GM21367 (cell line): ENCODE measurements around the gene C19orf67.

Experiments used
- ATAC-seq: cut with Tn5 transposase; IDR thresholded peaks from one replicate; pipeline ENCODE4 v1.9.1; 2021; ENCODE audit not compliant: unreplicated experiment

Gene C19orf67

DNA sequence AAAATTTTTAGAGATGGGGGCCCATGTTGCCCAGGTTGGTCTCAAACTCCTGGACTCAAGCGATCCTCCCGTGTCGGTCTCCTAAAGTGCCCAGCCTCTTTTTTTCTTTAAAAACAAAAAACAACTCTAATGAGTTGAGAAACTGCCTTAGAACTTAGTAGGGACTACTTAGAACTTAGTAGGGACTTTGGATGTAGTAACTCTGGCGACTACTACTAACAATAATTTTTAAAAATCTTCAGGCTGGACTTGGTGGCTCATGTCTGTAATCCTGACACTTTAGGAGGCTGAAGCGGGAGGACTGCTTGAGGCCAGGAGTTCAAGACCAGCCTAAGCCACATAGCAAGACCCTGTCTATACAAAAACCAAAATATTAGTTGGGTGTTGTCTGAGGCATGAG lies 515 bp upstream of the C19orf67 start:
- no peak for ATAC-seq

DNA sequence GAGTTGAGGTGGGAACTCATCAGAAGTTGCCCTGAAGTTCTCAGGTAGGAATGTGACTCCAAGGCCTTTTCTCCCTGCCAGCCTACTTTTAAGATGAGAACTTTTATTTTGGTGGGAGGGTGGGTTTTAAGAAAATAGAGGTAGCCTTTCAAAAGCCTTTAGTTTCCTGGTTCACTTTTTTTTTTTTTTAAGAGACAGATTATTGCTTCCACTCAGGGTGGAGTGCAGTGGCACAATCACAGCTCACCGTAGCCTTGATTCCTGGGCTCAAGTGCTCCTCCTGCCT lies 3.0 kb downstream of the C19orf67 start:
- ATAC-seq = no peak

DNA sequence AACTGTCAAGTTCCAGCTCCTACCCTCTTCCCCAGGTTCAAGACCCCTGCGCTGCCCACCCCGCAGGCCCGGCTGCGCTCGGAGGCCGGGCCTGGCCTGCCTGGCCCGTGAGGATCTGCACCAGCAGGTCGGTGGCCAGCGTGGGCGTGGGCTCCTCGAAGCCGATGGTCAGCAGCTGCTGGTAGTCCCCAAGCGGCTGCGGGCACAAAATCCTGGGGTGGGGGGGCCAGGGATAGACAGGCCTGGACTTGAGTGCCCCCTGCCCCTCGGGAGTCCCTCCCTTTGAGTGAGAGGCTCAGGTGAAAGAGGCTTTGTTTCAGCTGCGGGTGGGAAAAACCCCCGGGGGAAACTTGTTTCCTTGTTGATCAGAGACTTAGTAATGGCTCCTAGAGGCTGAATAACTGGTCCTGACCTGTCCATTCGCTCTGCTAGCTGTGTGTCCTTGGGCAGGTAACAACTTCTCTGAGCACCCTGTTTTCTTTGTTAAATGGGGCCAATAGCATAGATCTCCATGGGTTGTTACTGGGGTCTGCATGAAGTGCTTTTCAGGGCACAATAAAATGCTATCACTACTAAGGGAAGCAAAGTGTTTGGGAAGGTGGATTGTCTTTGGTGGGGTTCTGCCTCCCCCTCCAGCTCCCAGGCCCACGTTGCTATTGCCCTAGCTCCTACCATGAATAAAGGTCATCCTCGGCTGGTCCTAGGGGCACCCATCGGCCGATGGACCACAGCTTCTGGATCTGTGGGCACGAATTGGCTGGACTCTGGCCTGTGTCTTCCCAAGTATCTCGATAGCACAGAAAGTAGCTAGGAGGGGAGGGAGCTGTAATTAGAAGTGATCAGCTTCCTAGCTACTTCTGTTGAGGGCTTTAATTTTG lies 3.5 kb downstream of the C19orf67 start:
- no peak for ATAC-seq

DNA sequence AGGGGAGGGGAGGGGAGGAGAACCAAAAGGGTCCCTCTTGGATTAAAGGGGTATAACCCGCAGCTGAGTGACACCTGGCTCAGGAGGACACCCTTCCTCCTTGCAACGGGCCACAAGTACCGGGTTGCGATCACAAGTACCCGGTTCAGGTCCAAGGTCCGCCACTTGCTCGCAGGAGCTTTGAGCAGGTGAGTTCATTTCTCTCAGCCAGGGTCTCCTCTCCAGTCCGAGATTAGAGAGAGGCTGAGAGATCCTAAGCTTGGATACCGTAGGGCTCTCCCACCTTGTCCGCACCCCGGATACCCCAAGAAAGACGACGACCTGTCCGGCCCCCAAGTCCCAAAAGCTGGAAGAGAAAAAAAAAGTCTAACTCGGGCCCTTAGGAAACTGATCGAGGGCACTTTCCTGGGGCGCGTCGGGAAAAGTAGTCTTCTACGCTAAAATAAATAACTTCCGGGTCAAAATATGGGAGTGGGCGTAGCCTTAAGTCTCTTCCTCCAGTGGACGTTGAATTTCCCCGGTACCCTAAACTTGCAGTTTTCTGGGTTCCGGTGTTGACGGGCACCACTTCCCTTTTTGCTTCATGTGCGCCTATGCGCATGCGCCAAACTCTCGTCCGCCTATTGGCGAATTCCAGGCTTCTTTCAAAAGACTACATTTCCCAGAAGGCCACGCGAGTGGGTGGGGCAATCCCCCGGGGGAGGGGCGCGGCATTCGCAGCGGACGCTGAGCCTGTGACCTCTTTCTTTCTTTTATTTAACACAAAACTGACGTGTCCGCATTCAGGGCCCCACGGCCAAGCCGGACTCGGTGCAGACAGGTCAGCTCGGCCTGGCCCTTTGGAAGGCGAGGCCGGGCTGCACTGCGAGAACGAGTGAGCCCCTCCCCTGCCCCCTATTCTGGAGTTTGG lies 4.4 kb downstream of the C19orf67 start:
- peak; percentile 62 for ATAC-seq

DNA sequence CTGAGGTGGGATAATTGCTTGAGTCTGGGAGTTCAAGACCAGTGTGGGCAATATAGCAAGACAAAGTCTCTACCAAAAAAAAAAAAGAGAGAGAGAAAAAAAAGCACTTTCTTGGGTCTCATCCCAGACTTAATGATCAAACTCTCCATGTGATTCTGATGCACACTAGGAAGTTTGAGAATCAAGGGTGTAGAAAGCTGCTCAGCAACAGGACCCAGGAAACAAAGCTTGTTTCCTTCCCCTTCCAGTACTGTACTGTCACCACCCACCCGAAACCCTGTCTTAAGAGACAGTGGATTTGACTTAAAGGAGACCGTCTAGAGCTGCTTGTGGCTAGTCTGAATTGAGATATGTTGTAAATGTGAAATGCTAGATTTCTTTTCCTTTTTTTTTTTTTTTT lies 7.2 kb downstream of the C19orf67 start:
- ATAC-seq = no peak

DNA sequence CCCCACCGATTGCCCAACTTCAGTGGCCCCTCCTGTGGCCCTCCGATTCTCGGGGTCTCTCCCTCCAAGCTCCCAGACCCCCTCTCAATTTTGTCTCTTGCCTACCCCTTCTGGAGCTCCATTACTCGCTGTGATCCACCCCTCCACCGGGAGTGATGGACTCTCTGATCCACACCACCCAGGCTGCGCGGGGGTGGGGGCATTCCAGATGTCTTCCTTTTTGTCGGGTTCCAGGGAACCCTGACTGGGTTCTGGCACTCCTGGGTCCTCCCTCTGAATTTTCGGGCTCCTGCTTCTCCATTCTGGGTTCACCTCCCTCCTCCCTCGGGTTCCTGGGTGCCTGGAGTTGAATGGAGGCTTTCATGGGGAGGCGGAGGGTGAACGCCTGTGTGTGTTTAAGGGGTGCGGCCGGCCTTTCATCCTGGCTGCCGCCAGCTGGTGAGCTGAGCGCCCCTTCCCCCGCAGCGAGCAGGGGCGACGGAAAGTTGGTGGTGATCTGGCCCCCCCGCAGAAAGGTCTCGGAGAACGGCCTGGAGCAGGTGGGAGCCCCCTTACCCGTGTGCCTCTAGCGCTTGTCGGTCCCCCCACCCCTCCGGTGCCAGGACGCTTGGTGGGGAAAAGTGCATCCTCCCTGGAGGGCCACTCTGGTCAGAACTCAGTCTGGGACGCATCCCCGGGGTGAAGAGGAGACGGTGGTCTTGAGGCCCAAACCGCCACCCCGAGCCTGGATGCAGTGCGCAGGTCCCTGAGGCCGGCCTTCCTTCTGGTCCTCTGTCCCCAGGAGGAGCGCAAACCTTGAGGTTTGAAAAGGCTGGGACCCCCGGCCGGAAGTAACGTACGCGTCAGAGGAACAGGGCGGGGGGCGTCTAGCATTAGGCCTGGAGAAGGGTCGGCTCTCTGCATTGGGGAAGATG lies 11.4 kb downstream of the C19orf67 start:
- ATAC-seq = no peak

DNA sequence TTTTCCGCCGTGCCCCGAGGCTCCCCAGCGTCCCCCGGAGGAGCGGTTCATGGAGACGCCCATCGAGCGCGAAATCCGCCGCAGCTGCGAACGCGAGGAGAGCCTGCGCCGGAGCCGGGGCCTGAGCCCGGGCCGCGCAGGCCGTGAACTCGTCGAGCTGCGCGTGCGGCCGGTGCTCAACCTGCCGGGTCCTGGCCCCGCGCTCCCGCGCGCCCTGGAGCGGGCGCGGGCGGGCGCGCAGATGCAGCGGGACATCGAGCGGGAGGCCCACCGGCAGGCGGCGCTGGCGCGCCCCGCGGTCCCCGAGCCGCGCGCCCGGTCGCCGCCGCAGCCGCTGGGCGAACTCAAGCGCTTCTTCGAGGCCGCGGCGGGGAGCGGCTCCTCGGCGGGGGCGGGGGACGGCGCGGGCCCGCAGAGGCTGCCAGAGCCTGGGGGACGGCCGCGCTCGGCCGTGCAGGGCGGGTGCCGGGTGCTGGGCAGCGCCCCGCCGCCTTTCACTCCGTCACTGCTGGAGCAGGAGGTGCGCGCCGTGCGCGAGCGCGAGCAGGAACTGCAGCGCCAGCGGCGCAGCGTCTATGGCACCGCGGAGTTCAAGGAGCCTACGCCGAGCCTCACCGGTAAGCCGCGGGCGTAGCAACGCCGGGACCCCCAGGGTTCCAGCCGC lies 12.2 kb downstream of the C19orf67 start:
- no peak for ATAC-seq

DNA sequence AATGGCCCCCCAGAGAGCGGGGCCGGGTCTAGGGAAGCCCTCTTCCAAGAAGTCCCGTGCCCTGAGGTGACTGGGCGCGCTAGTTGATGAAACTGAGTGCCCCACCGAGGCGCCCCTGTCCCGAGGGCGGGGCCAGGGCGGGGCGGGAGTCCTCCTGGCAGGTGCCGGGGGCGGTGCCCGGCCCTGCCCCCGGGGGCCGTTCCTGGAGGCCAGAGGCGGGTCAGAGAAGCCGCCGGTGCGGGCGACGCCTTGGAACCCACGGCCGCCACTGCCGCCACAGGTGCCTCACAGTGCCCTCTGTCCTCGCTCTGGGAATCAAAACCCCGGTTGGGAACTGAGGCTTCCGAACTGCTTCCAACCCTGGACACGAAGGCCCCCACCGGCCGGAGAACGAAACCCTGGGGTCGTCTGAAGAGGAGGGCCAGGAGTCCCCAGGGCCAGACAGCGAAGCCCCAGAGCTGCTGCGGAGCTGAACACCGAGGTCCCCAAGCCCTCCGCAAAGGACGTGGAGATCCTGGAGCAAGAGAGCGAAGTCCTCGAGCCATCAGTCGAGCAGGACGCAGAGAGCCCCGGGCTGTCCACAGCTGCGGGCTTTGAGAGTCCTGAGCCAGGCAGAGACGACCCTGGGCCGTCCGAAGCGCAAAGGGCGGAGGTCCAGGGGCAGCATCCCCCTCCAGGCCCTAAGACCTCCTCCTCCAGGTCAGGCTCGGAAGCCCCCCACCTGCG lies 12.9 kb downstream of the C19orf67 start, which contains the start of gene MISP3:
Gene MISP3 (plus strand): TSS at position 252 of the 726 bp plus-strand sequence. CDS start 524 bp downstream, outside the sequence.
- no peak for ATAC-seq

DNA sequence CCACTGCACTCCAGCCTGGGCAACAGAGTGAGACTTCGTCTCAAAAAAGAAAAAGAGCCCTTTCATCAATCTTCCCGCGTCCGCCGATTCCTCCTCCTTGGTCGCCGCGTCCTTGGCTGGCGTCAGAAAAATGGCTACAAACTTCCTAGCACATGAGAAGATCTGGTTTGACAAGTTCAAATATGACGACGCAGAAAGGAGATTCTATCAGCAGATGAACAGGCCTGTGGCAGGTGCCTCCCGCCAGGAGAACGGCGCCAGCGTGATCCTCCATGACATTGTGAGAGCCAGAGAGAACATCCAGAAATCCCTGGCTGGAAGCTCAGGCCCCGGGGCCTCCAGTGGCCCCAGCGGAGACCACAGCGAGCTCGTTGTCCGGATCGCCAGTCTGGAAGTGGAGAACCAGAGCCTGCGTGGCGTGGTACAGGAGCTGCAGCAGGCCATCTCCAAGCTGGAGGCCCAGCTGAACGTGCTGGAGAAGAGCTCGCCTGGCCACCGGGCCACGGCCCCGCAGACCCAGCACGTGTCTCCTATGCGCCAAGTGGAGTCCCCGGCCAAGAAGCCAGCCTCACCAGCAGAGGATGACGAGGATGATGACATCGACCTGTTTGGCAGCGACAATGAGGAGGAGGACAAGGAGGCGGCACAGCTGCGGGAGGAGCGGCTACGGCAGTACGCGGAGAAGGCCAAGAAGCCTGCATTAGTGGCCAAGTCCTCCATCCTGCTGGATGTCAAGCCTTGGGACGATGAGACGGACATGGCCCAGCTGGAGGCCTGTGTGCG lies 15.1 kb downstream of the C19orf67 start:
- ATAC-seq = no peak

DNA sequence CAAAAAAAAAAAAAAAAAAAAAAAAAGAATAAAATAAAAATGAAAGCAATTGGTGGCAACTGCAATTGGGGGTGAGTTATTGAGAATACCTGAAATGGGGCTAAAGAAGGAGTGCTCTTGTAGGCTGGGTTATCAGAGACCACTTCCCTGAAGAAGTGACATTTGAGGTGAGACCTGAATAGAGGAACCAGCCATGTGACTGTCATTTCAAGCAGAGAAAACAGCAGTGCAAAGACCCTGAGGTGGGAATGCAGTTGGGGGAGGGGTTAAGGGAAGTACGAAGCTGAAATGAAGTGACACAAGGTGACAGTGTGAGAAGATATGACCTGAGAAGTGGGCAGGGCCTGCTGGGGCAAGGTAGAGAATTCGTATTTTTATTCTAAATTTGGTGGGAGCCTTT lies 19.4 kb downstream of the C19orf67 start:
- no peak for ATAC-seq

DNA sequence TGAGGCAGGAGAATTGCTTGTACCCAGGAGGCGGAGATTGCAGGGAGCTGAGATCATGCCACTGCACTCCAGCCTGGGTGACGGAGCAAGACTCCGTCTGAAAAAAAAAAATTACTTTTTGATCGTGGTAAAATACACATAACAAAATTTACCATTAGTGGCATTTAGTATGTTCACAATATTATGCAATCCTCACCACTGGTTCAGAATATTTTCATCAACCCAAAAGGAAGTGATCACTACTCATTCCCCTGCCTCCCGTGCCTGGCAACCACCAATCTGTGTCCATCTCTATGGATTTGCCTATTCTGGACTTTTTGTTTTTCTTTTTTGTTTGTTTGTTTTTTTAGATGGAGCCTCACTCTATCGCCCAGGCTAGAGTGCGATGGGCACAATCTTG lies 22.5 kb downstream of the C19orf67 start:
- ATAC-seq = no peak

DNA sequence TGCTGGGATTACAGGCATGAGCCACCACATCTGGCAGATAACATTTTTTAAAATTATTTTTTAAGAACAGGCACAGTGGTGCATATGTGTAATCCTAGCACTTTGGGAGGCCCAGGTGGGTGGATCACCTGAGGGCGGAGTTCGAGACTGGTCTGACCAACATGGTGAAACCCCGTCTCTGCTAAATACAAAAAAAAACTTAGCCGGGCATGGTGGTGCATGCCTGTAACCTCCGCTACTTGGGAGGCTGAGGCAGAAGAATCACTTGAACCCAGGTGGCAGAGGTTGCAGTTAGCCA lies 23.1 kb downstream of the C19orf67 start:
- no peak for ATAC-seq

DNA sequence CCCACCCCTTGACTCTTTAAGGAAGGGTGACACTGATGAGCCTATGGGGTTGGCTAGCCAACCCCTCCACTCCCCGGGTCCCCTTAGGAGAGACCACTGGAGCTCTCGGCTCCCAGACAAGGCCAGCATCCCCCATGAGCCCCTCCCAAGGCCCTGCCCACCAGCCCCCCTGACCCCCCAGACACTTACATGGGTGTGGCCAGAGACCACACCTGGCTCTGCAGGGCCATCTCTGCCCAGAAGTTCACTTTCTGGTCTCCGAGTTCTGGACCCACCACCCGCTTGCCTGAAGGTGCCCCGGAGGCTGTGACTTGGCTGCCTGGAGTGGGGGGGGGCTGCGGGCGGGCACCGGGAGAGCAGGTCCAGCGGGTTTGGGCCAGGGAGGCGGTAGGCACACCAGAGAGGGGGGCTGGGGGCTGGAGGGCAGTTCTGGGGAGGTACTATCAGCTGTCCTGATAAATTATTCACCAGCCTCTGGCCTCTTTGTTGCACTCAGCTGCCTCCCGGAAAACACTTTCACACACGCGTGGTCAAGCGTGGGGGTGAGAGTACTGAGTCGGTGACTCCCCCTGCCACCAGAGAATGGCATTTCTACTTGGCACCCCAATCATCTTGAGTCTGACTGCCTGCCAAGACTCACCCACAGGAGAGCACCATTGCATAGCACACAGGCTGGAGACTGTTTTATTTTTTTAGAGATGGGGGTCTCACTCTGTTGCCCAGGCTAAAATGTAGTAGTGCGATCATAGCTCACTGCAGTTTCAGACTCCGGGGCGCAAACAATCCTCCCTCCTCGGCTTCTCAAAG lies 23.6 kb downstream of the C19orf67 start, which contains the start of gene PALM3:
Gene PALM3 (minus strand): TSS at position 326 of the 807 bp plus-strand sequence. CDS start 96 bp downstream, at position 230.
- ATAC-seq = no peak

DNA sequence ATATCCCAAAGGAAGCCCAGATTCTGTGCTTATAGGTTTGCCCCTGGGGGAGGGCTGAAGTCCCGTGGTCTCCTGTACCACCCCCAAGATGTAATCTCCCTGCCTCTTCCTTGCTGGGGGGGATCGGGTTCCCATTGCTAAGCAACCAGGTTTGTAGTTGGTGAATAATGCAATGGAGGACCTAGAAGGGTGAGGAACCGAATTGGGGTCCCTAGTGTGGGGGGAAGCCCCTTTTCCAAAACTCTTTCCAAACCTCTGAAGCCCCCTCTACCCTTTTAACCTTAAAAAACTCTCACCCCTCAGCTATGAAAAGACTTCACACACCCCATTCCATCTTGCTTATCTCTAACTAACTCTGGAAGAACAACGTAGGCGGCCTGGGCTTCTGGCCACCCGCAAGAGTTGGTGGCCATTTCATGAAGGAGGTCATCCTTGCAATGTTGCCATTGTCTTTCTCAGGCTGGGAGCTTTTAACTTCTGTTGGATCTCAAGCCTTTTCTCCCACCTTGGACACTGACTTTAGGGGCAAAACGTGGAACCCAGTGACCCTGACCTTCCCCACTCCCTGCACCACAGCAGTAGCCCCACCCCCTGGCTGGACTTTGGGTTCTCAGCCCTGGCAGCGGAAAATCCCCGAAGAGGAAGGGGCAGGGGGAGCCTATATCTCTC lies 24.4 kb downstream of the C19orf67 start:
- no peak for ATAC-seq

DNA sequence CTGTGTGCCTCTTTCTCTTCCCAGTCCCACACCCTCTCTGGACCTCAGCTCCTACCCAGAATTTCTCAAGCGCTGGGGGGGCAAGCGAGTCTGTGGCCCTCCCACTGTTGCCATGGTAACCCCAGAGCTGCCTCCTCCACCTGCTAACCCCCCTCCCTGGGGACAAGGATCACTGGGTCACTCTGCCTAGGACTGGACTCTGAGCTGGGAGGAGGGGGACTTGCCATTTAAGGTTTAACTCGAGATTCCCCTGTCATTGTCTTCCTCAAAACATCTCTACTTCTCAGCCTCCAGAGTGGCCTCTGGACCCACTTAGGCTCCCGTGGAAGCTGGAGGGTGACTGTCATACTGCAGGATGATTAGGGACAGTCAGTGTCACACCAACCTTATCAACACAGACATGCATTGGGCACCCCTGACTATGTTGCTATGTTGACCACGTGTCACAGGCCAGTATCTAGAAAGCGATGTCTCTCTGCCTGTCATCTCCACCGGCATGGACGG lies 25.9 kb downstream of the C19orf67 start:
- no peak for ATAC-seq

DNA sequence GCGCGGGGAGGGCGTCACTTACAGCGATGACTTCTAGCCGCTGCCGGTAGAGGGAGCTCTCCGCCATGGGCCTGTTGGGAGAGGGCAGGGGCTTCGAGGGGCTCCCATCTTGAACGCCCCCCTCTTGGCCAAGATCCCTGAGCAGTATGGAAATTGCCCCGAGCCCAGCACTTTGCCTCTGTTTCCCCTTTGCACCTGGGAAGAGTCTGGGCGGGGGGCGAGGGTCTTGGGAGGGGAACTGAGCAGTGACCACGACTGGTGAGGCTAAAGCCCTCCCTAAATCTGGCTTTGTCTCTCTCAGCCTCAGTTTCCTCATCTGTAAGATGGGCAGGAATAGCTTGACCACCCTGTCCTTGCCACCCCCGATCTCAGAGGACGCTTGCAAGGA lies 26.5 kb downstream of the C19orf67 start:
- no peak for ATAC-seq
